GM18511 (cell line): ENCODE measurements around the gene MDGA2.
"Not testable (repeated sequence)": the region's sequence is repeated elsewhere in the genome, so short reads cannot be mapped to it uniquely, and the experiment has no call there.

Experiments
- ATAC-seq: cut with Tn5 transposase; IDR thresholded peaks from one replicate; pipeline ENCODE4 v1.9.1; 2021; ENCODE audit warnings: mild to moderate bottlenecking, moderate library complexity; ENCODE audit not compliant: unreplicated experiment

Gene MDGA2

GRCh38 chr14:47353186-47353585 is 322.2 kb downstream of the MDGA2 start:
- no peak for ATAC-seq

- ATAC-seq = no peak
Observed at GRCh38 chr14:47346849-47347248, 328.6 kb downstream of the MDGA2 start.

GRCh38 chr14:47345016-47345415 is 330.4 kb downstream of the MDGA2 start:
- no peak for ATAC-seq

GRCh38 chr14:47332939-47333338 is 342.5 kb downstream of the MDGA2 start:
- no peak for ATAC-seq

- no peak for ATAC-seq
Observed at GRCh38 chr14:47332106-47332505, 343.3 kb downstream of the MDGA2 start.

DNA sequence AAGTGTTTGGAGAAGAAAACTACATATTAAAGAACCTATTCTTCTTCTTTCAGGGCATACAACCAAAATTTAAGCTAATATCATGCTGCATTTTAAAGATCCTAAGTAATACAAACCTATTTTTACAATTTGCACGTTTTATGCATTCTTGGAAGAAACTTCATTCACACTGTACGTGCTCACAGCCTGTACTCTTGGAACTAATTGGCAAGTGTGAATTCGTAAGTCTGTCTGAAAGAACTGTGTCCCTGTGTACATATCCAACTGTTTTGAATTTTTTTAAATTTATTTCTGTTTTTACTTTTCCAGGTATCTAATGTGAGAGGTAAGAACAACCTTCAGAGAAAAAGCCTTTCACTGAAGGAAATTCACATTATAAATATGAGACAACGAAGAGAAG is 347.0 kb downstream of the MDGA2 start:
- ATAC-seq = no peak

- ATAC-seq = no peak
Observed at GRCh38 chr14:47327336-47327735, 348.1 kb downstream of the MDGA2 start.

- ATAC-seq = no peak
Observed at GRCh38 chr14:47322751-47323150, 352.7 kb downstream of the MDGA2 start.

GRCh38 chr14:47302121-47302520 is 373.3 kb downstream of the MDGA2 start:
- ATAC-seq = no peak

GRCh38 chr14:47300796-47301195 is 374.6 kb downstream of the MDGA2 start:
- ATAC-seq = no peak

DNA sequence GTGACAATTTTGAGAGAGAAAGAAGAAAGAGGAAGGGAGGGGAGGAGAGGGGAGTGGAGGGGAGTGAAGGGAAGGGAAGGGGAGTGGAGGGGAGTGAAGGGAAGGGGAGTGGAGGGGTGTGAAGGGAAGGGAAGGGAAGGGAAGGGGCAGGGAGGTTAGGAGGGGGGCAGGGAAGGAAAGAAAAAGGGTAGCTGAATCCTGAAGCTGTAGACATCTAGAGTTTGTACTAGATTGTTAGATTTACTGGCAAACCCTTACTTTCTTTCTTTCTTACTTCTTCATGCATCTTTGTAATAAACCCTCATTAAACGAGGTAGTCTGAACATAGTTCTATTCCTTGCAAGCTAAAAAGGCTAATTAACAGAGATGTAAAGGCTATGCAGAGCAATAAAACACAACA is 378.0 kb downstream of the MDGA2 start:
- no peak for ATAC-seq

GRCh38 chr14:47284283-47284682 is 391.1 kb downstream of the MDGA2 start:
- ATAC-seq = no peak

GRCh38 chr14:47281761-47282160 is 393.6 kb downstream of the MDGA2 start:
- not testable (repeated sequence) for ATAC-seq

- ATAC-seq = peak; percentile 88
Observed at GRCh38 chr14:47278233-47278842, 397.1 kb downstream of the MDGA2 start.

- no peak for ATAC-seq
Observed at GRCh38 chr14:47277703-47278102, 397.7 kb downstream of the MDGA2 start.

DNA sequence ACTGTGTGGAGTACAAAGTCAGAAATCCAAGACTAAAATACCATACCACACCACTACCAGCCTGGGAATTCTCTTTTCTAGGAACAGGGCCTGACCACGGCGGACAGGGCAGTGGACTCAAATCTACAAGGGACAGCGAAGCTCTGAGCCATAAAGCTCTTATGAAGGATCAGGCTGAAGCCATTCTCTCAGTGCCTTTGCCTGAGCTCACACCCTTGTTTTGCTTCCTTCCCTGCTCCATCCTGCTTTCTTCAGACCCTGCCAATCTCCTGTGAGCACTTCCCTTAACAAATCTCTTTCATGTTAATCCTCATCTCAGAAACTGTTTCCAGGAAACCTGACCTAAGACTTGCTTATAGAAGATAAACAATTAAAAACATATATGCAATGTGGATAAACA is 398.5 kb downstream of the MDGA2 start:
- no peak for ATAC-seq

- ATAC-seq = no peak
Observed at GRCh38 chr14:47273939-47274338, 401.5 kb downstream of the MDGA2 start.

- no peak for ATAC-seq
Observed at GRCh38 chr14:47270715-47271114, 404.7 kb downstream of the MDGA2 start.

GRCh38 chr14:47269756-47270492 is 405.5 kb downstream of the MDGA2 start:
- ATAC-seq = no peak

DNA sequence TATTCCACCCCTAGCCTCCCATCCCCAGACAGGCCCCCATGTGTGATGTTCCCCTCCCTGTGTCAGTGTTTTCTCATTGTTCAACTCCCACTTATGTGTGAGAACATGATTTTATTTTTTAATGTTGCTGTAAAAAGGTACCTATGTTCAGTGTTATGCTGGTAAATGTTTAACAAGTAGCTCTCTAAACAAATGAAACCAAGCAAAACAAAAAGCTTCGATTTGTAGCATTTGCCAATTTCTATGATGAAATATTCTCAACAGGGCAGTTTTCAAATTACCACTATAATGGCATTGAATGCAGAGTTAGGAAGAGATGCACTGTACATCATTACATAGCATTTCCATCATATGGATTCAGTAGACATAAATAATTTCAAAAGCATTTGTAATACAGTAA is 410.6 kb downstream of the MDGA2 start:
- no peak for ATAC-seq

GRCh38 chr14:47262801-47263200 is 412.6 kb downstream of the MDGA2 start:
- no peak for ATAC-seq

DNA sequence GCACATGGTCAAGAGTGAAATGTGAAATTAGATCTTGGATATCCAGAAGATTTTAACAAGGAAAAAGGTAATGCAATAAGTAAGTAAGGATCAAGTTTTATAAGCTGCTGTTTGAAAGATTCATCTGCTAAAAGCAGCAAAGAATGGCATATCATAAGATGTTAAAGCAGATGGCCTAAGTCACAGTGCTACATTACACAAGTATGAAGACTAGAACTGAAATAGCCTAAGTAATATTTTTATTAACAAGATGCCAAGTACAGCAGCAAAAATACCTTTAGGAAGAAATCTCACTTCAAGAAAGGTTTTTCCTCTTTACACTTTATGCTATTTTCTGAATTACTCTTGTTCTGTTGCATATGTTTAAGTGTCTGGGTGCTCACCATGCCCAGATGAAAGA is 414.1 kb downstream of the MDGA2 start:
- ATAC-seq = no peak

- no peak for ATAC-seq
Observed at GRCh38 chr14:47259796-47260195, 415.6 kb downstream of the MDGA2 start.
